HepG2 (cell line): ENCODE measurements around the gene ALK. TPM values are rescaled to one million over a fixed set of nuclear protein-coding genes. Genes with fewer than 3 reads are reported as not detected.
"Not testable (repeated sequence)": the region's sequence is repeated elsewhere in the genome, so short reads cannot be mapped to it uniquely, and the experiment has no call there.

ENCODE experiments used
- ATAC-seq: fragments of 200-7000 bp; cut with Tn5 transposase; 3 replicates; pipeline ENCODE4 v1.9.1; 2020; ENCODE audit warnings: mild to moderate bottlenecking, moderate library complexity
- BruUV-seq: library from RNA; stranded (reverse); fragments of 400-500 nt; replicated peaks from 2 replicates; lab custom pipeline; 2021; lab: Mats Ljungman, UMichigan
- CTCF ChIA-PET: fragments of 300-600 bp; formaldehyde crosslinking; extraction: SDS; loops from one replicate; lab custom pipeline; 2021; ENCODE audit warnings: low total read pairs, inconsistent platforms, low intra/inter-chr PET ratio; lab: Yijun Ruan, JAX
- POLR2A ChIA-PET: fragments of 350-600 bp; sonication (Branson Sonifier 250); formaldehyde crosslinking; loops from one replicate; lab custom pipeline; 2020; ENCODE audit warnings: antibody characterized with exemption, inconsistent platforms; lab: Yijun Ruan, JAX
- DNase-seq: peaks from one replicate; pipeline ENCODE4 v3.0.0-alpha.2; 2015; ENCODE audit warnings: low spot score
- FAIRE-seq: peaks from 3 replicates; lab custom pipeline; 2011; peaks lifted over from hg19 to GRCh38; lab: Jason Lieb, UNC
- H2AFZ ChIP-seq: one replicate; pipeline ENCODE4 v1.6.1; 2011; ENCODE audit warnings: low read length, inconsistent platforms
- H3K27ac ChIP-seq: fragments of 300-600 bp; 3 replicates; pipeline ENCODE4 v1.8.0; 2011; ENCODE audit warnings: mixed run types, mild to moderate bottlenecking, mixed read lengths, low read length, inconsistent platforms; ENCODE audit not compliant: insufficient read depth; ENCODE audit errors: extremely low read length
- H3K27me3 ChIP-seq, 2 experiments: fragments of 200-600 bp in 1 of 2; 2 replicates in 1 of 2; 3 replicates in 1 of 2; pipeline versions ENCODE4 v1.6.0 to v1.8.0; 2011; ENCODE audit warnings: low read length in 2 of 2, mild to moderate bottlenecking in 2 of 2, moderate library complexity in 2 of 2, inconsistent platforms in 1 of 2; ENCODE audit not compliant: insufficient read depth in 2 of 2, control insufficient read depth in 1 of 2
- H3K36me3 ChIP-seq, 2 experiments: fragments of 200-600 bp in 1 of 2; replicated peaks in 1 of 2; 2 replicates in 1 of 2; 3 replicates in 1 of 2; pipeline versions ENCODE4 v1.5.1 to v1.8.0; 2011; ENCODE audit warnings: low read length in 2 of 2, inconsistent platforms in 1 of 2; ENCODE audit not compliant: insufficient read depth in 2 of 2, control insufficient read depth in 1 of 2
- H3K4me1 ChIP-seq: 2 replicates; pipeline ENCODE4 v1.5.1; 2012; ENCODE audit warnings: low read length, inconsistent platforms; ENCODE audit not compliant: insufficient read depth
- H3K4me2 ChIP-seq: 2 replicates; pipeline ENCODE4 v1.6.0; 2011; ENCODE audit warnings: low read depth, low read length, inconsistent platforms
- H3K4me3 ChIP-seq, 3 experiments: fragments of 200-600 bp in 1 of 3; sonication (generic), shearing (Covaris generic) in 1 of 3; replicated peaks in 1 of 3; 2 replicates each; pipeline ENCODE4 v1.5.1; 2011 to 2016; ENCODE audit warnings: low read length in 3 of 3, inconsistent platforms in 2 of 3, low read depth in 2 of 3, mild to moderate bottlenecking in 2 of 3, control low read depth in 1 of 3, mixed read lengths in 1 of 3; ENCODE audit not compliant: insufficient read depth in 1 of 3
- H3K79me2 ChIP-seq: one replicate; pipeline ENCODE4 v1.6.1; 2011; ENCODE audit warnings: low read length, inconsistent platforms; ENCODE audit not compliant: insufficient read depth
- H3K9ac ChIP-seq: 2 replicates; pipeline ENCODE4 v1.6.0; 2011; ENCODE audit warnings: mild to moderate bottlenecking, low read depth, low read length, inconsistent platforms; ENCODE audit not compliant: insufficient read depth
- H3K9me3 ChIP-seq: 2 replicates; pipeline ENCODE4 v1.5.1; 2012; ENCODE audit warnings: mild to moderate bottlenecking, low read length
- H4K20me1 ChIP-seq: 2 replicates; pipeline ENCODE4 v1.6.0; 2011; ENCODE audit warnings: inconsistent platforms, mild to moderate bottlenecking, low read length, moderate library complexity; ENCODE audit not compliant: insufficient read depth
- ATF7 ChIP-seq, 2 experiments: fragments of 450-650 bp in 1 of 2; sonication (generic) in 1 of 2; formaldehyde crosslinking in 1 of 2; IDR thresholded peaks; 2 replicates each; pipeline versions ENCODE4 v1.4.0 to v1.6.1; 2016 to 2020; ENCODE audit warnings: antibody characterized with exemption in 1 of 2, mild to moderate bottlenecking in 1 of 2, missing genetic modification reagents in 1 of 2
- BHLHE40 ChIP-seq: IDR thresholded peaks from 2 replicates; pipeline ENCODE4 v1.6.1; 2011; ENCODE audit warnings: low read length, improper control_type of control experiment
- CHD4 ChIP-seq: fragments of 200-600 bp; sonication (generic); IDR thresholded peaks from 2 replicates; pipeline ENCODE4 v1.7.0; 2017; ENCODE audit warnings: mild to moderate bottlenecking, low read length, borderline replicate concordance
- DRAP1 ChIP-seq: IDR thresholded peaks from 2 replicates; pipeline ENCODE4 v1.6.1; 2016; ENCODE audit warnings: missing genetic modification reagents, missing compliant biosample characterization
- MIER3 ChIP-seq: IDR thresholded peaks from 2 replicates; pipeline ENCODE4 v1.6.1; 2016; ENCODE audit warnings: missing compliant biosample characterization, borderline replicate concordance
- PLRG1 ChIP-seq: fragments of 450-650 bp; conservative IDR thresholded peaks from 2 replicates; pipeline ENCODE4 v1.6.1; 2016
- POGZ ChIP-seq: sonication (generic); formaldehyde crosslinking; IDR thresholded peaks from 2 replicates; pipeline ENCODE4 v1.4.0; 2020; ENCODE audit warnings: mild to moderate bottlenecking, missing genetic modification reagents
- ZBTB7A ChIP-seq: sonication (generic); formaldehyde crosslinking; IDR thresholded peaks from 2 replicates; pipeline ENCODE4 v1.8.0; 2022; ENCODE audit warnings: mild to moderate bottlenecking, missing genetic modification reagents
- ZKSCAN1 ChIP-seq: fragments of 150-350 bp; IDR thresholded peaks from 2 replicates; pipeline ENCODE4 v1.6.1; 2014; ENCODE audit warnings: low read length
- ZMYM2 ChIP-seq: sonication (generic); formaldehyde crosslinking; IDR thresholded peaks from 2 replicates; pipeline ENCODE4 v1.8.0; 2022; ENCODE audit warnings: mild to moderate bottlenecking, missing genetic modification reagents
- ZNF496 ChIP-seq: sonication (generic); formaldehyde crosslinking; IDR thresholded peaks from 2 replicates; pipeline ENCODE4 v1.8.1; 2023; ENCODE audit warnings: mild to moderate bottlenecking, moderate library complexity, missing genetic modification reagents; ENCODE audit not compliant: insufficient replicate concordance
- ZNF570 ChIP-seq: sonication (generic); formaldehyde crosslinking; IDR thresholded peaks from 2 replicates; pipeline ENCODE4 v1.4.0; 2020; ENCODE audit warnings: mild to moderate bottlenecking, missing genetic modification reagents, borderline replicate concordance
- ZNF616 ChIP-seq: sonication (generic); formaldehyde crosslinking; IDR thresholded peaks from 2 replicates; pipeline ENCODE4 v1.5.0; 2020; ENCODE audit warnings: low read depth, mild to moderate bottlenecking, missing genetic modification reagents
- ZNF660 ChIP-seq: sonication (generic); formaldehyde crosslinking; IDR thresholded peaks from 2 replicates; pipeline ENCODE4 v1.5.1; 2020; ENCODE audit warnings: mild to moderate bottlenecking, low read depth, missing genetic modification reagents, borderline replicate concordance
- ZNF788 ChIP-seq: sonication (generic); formaldehyde crosslinking; IDR thresholded peaks from 2 replicates; pipeline ENCODE4 v1.5.0; 2020; ENCODE audit warnings: mild to moderate bottlenecking, missing genetic modification reagents, borderline replicate concordance
- WGBS: methylation state at CpG from one replicate; pipeline ENCODE4 v1.1.6; 2017; ENCODE audit warnings: low lambda C conversion rate; 5-methylcytosine and 5-hydroxymethylcytosine counted together
- in situ Hi-C: cut with HindIII; loops from 2 replicates; pipeline ENCODE4 v1.10.0; 2017; ENCODE audit warnings: low pct_unique_long_range_greater_than_20kb; ENCODE audit not compliant: extremely low pct_ligation_motif_present
- intact Hi-C: fragments of 100-400 bp; cut with micrococcal nuclease; formaldehyde crosslinking; loops from one replicate; pipeline ENCODE4 v1.10.0; 2022; ENCODE audit not compliant: unreplicated experiment
- polyA plus RNA-seq, 8 experiments: library from polyadenylated mRNA; depleted of rRNA in 3 of 8; stranded (reverse) in 7 of 8; unstranded in 1 of 8; fragments of >200 nt; fragmentation: Illumina TruSeq in 4 of 8; extraction: Trizol in 4 of 8; gene quantifications; 2 replicates each; pipeline versions ENCODE4 v1.2.1 to v1.2.3, GENCODE V29; 2011 to 2016; ENCODE audit warnings: low read depth in 4 of 8, missing spikeins in 1 of 8, mixed read lengths in 1 of 8; ENCODE audit not compliant: insufficient read depth in 1 of 8
- total RNA-seq, 5 experiments: library from RNA; depleted of rRNA; stranded (reverse); fragments of >200 nt; fragmentation: Illumina TruSeq; extraction: Trizol; gene quantifications; 2 replicates each; pipeline ENCODE4 v1.2.3, GENCODE V29; 2016; ENCODE audit warnings: low read depth in 1 of 5
- TF ChIP-seq, protein P1 (sequence below): sonication (generic); formaldehyde crosslinking; IDR thresholded peaks from 2 replicates; pipeline ENCODE4 v1.5.0; 2020; ENCODE audit warnings: mild to moderate bottlenecking, missing genetic modification reagents, borderline replicate concordance

Gene ALK
- total and polyA plus RNA-seq, 2 of the 13 experiments (the other 11 are each of a cell fraction or from before 2014, with no cell fraction given) = not detected

GRCh38 chr2:29245035-29245741, 676.2 kb downstream of the ALK start:
- not testable (repeated sequence) for DNase-seq, FAIRE-seq, BruUV-seq

DNA sequence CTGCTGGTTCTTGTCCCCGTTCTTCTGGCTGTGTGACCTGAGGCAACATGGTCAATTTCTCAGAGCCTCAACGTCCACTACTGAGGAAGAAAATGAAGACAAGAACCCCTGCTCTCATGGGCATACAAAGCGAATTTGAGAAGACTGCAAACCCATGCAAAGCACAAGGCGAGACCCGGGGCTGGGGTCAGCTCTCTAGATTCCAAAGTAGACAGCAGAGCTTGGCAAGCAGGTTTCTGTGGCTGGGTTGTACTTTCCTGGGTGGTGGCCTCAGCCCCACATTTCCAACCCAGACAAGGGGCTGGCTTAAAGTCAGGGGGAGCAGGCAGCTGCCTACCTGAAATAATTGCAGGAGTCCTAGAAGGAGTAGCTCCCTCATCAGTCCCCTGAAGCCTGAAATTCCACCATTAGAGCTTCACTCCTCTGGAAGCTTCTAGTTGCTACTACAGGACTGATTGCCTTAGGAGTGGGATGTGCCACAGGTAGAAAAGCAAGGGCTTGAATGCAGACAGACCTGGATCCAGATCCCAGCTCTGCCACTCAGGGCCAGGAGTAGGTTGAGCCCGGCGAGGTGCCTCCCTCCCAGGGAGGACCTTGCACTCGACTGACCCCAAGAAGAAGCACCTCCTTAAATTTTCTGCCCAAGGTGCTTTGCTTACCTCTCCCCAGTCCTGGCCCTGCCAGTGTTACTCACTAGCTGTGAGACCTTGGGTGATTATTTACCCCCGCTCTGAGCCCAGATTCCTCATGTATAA, 678.6 kb downstream of the ALK start:
- ChIA-PET POLR2A (no interaction called here), CTCF (no interaction called here)
- in situ Hi-C loops = no loop called here
- no TSS peak for BruUV-seq
- Histone ChIP-seq H3K27me3 (peaks cover 5 to 18% of the 10 kb centered on the region in 2 experiments; a peak in 4 of 5 replicates), H3K27ac (no peak overlapping the region), H3K79me2 (no peaks in the 10 kb centered on the region), H4K20me1 (peaks cover 3% of the 10 kb centered on the region), H3K4me1 (no peaks in the 10 kb centered on the region), H3K9me3 (no peaks in the 10 kb centered on the region), H3K36me3 (no peaks in the 10 kb centered on the region), H2AFZ (no peak overlapping the region), H3K4me2 (no peak overlapping the region), H3K4me3 (no peak overlapping the region), H3K9ac (no peak overlapping the region)
- ATAC-seq (no peak), DNase-seq (no peak), FAIRE-seq (no peak)
- intact Hi-C loops = no loop called here
- WGBS = 5% methylated on average over 9 of the region's 9 CpGs
- no peak for TF ChIP-seq ZNF496 (CRISPR knock-in tag)
- TF ChIP-seq DRAP1 (CRISPR knock-in tag) = no peak
- no peak for TF ChIP-seq ZBTB7A (CRISPR knock-in tag)
- TF ChIP-seq ZNF616 (CRISPR knock-in tag) = no peak
- no peak for TF ChIP-seq ZNF660 (CRISPR knock-in tag)
- no peak for TF ChIP-seq PLRG1
- no peak for TF ChIP-seq POGZ (CRISPR knock-in tag)
- TF ChIP-seq ATF7 (IDR thresholded peaks at IDR 0.05) = no peak
- TF ChIP-seq ATF7 (CRISPR knock-in tag; IDR thresholded peaks at IDR 0.05) = no peak
- TF ChIP-seq, protein P1, sequence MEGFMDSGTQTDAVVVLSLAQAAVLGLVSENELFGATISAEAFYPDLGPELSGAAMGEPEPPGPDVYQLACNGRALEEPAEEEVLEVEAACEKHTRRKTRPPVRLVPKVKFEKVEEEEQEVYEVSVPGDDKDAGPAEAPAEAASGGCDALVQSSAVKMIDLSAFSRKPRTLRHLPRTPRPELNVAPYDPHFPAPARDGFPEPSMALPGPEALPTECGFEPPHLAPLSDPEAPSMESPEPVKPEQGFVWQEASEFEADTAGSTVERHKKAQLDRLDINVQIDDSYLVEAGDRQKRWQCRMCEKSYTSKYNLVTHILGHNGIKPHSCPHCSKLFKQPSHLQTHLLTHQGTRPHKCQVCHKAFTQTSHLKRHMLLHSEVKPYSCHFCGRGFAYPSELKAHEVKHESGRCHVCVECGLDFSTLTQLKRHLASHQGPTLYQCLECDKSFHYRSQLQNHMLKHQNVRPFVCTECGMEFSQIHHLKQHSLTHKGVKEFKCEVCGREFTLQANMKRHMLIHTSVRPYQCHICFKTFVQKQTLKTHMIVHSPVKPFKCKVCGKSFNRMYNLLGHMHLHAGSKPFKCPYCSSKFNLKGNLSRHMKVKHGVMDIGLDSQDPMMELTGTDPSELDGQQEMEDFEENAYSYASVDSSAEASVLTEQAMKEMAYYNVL (CRISPR knock-in tag) = no peak
- TF ChIP-seq BHLHE40 = no peak
- no peak for TF ChIP-seq MIER3 (CRISPR knock-in tag)
- TF ChIP-seq ZNF570 (CRISPR knock-in tag) = no peak

More at GRCh38 chr2:29245035-29245741, 676.2 kb downstream of the ALK start:
- H3K27ac ChIP-seq, intact Hi-C loops, H3K9ac ChIP-seq, ATAC-seq, H3K9me3 ChIP-seq, H3K36me3 ChIP-seq, in situ Hi-C loops: not testable (repeated sequence)
- WGBS = 67% methylated on average over 2 of the region's 3 CpGs
- TF ChIP-seq ZKSCAN1 (peak; percentile 81), ZMYM2 (peak; percentile 85), CHD4 (peak; percentile 65), ZNF788 (CRISPR knock-in tag) (0 out of 2 replicates have a peak, but pooled peaks have one; percentile 18)
- TF ChIP-seq, all 625 proteins: peak for 4; not testable (repeated sequence) for 621
- CTCF ChIA-PET, H3K79me2 ChIP-seq, H3K4me1 ChIP-seq, H4K20me1 ChIP-seq, H3K4me3 ChIP-seq, H2AFZ ChIP-seq, H3K4me2 ChIP-seq, POLR2A ChIA-PET: not testable (repeated sequence)
- peaks cover 3 to 13% of the 10 kb centered on the region in 2 experiments; a peak in 3 of 5 replicates for H3K27me3 ChIP-seq
